Measurements from ENCODE around the gene GLCCI1.

The GLCCI1 gene

GRCh38 chr7:7978860-7979259, 10.3 kb downstream of the GLCCI1 start:
- TF ChIP-seq CTCF (IDR thresholded peaks at IDR 0.05), result no peak

GRCh38 chr7:7979558-7979957, 11.0 kb downstream of the GLCCI1 start:
- TF ChIP-seq CTCF (IDR thresholded peaks at IDR 0.05), result no peak

GRCh38 chr7:7980134-7980533, 11.5 kb downstream of the GLCCI1 start:
- TF ChIP-seq CTCF (IDR thresholded peaks at IDR 0.05), result no peak

DNA sequence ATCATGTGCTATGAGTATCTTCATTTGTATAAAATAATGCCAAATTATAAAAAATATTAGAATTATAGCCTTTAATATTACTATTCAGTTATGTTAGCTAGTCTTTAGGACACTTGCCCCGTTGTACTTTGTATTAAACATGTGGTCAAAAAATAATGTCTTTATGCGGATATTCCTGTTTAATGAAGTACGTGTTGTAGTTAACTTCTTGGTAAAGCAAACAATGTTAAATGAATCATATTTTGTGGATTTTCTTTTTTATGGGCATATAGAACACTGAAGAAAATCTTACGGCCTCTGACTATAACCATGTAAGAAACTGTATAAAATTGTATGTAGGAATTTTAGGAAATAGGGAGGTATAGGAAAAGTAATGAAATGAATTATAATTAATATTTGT, 14.3 kb downstream of the GLCCI1 start:
- no peak for TF ChIP-seq CTCF (IDR thresholded peaks at IDR 0.05)

- TF ChIP-seq CTCF (IDR thresholded peaks at IDR 0.05), result no peak
Observed at GRCh38 chr7:7984424-7984823, 15.8 kb downstream of the GLCCI1 start.

DNA sequence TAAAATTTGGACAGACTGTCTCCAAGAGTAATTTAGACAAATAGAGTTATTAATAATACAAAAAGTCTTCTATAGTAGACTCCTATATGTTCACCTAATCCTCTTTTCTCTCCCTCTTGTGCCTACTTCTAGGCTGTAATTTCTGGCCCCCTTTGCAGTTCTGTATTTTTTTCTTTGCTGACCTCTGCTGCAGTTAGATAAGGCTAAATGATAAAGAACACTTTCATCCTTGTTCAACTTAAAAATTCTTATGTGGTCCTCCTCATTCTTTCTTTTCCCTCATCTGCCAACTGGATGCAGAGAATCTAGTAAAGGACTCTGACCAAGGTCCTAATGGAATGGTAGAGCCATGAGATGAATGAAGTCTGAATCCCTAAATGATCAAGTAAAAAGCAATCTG, 20.1 kb downstream of the GLCCI1 start:
- no peak for TF ChIP-seq CTCF (IDR thresholded peaks at IDR 0.05)

DNA sequence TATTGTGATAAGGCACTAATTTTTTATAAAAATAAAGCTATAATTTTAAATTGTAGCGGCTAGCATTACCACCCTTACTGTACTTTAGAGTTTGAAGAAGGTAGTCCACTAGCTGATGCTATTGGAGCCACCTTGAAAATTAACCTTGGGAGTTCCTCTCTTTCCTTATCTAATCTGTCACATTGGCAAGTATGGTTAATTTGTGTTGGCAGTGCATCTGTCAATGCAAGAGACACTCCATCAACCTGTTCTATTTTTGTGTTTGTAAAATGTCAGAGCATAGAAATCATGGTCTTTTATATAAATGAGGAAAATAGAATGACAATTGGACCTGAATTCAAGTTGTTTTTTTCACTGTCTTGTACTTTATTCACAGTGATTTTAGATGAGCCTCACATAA, 20.5 kb downstream of the GLCCI1 start:
- no peak for TF ChIP-seq CTCF (IDR thresholded peaks at IDR 0.05)
